HG03575 (cell line): Measurements from ENCODE around the gene CNTFR.

Source experiments
- ATAC-seq: cut with Tn5 transposase; IDR thresholded peaks from one replicate; pipeline ENCODE4 v1.9.1; 2021; ENCODE audit not compliant: unreplicated experiment, insufficient number of reproducible peaks, low FRiP score; ENCODE audit errors: extremely low read depth

The CNTFR gene

GRCh38 chr9:34501889-34502425, 87.6 kb downstream of the CNTFR start:
- ATAC-seq, result no peak
